Trophoblast cell (in vitro differentiated cells and primary cell): ENCODE data around the gene POU2F2.
A peak's percentile ranks its signal among the peaks of the same experiment; 100 is the strongest.

Experiments
- DNase-seq, 2 donors: peaks; one replicate each; pipeline ENCODE4 v3.0.0-alpha.2; 2016
- H2AFZ ChIP-seq: 2 replicates; pipeline ENCODE4 v1.6.1; 2013; ENCODE audit warnings: low read length, moderate library complexity, mild to moderate bottlenecking; ENCODE audit not compliant: insufficient read depth, poor library complexity
- H2AK5ac ChIP-seq: 2 replicates; pipeline ENCODE4 v1.6.1; 2013; ENCODE audit warnings: mild to moderate bottlenecking, low read length
- H2BK120ac ChIP-seq: 2 replicates; pipeline ENCODE4 v1.6.1; 2013; ENCODE audit warnings: low read length, mild to moderate bottlenecking, moderate library complexity; ENCODE audit not compliant: insufficient read depth, poor library complexity
- H2BK12ac ChIP-seq: 2 replicates; pipeline ENCODE4 v1.6.1; 2013; ENCODE audit warnings: mild to moderate bottlenecking, low read length, moderate library complexity
- H2BK5ac ChIP-seq: 2 replicates; pipeline ENCODE4 v1.6.1; 2013; ENCODE audit warnings: low read length, low read depth, moderate library complexity, mild to moderate bottlenecking; ENCODE audit not compliant: poor library complexity
- H3K14ac ChIP-seq: 2 replicates; pipeline ENCODE4 v1.6.1; 2013; ENCODE audit warnings: mild to moderate bottlenecking, low read length
- H3K18ac ChIP-seq: 2 replicates; pipeline ENCODE4 v1.6.1; 2013; ENCODE audit warnings: mild to moderate bottlenecking, low read length
- H3K23ac ChIP-seq: 2 replicates; pipeline ENCODE4 v1.6.1; 2013; ENCODE audit warnings: low read length
- H3K27ac ChIP-seq: 2 replicates; pipeline ENCODE4 v1.5.1; 2013; ENCODE audit warnings: low read depth, mild to moderate bottlenecking, inconsistent platforms, low read length, moderate library complexity
- H3K27me3 ChIP-seq: 2 replicates; pipeline ENCODE4 v1.6.1; 2013; ENCODE audit warnings: inconsistent platforms, mild to moderate bottlenecking, low read length, moderate library complexity; ENCODE audit not compliant: insufficient read depth
- H3K36me3 ChIP-seq, 2 experiments: 1 replicate in 1 of 2; 2 replicates in 1 of 2; pipeline ENCODE4 v1.6.1; 2013; ENCODE audit warnings: low read length in 2 of 2, mild to moderate bottlenecking in 2 of 2, moderate library complexity in 1 of 2; ENCODE audit not compliant: insufficient read depth in 2 of 2, control insufficient read depth in 1 of 2
- H3K4ac ChIP-seq: 2 replicates; pipeline ENCODE4 v1.6.1; 2013; ENCODE audit warnings: low read depth, mild to moderate bottlenecking, low read length, moderate library complexity
- H3K4me1 ChIP-seq, 2 experiments: 1 replicate in 1 of 2; 2 replicates in 1 of 2; pipeline ENCODE4 v1.6.1; 2013; ENCODE audit warnings: low read length in 2 of 2, mild to moderate bottlenecking in 2 of 2, moderate library complexity in 1 of 2; ENCODE audit not compliant: insufficient read depth in 2 of 2, control insufficient read depth in 1 of 2
- H3K4me2 ChIP-seq: 2 replicates; pipeline ENCODE4 v1.6.1; 2013; ENCODE audit warnings: inconsistent platforms, mild to moderate bottlenecking, low read length, moderate library complexity
- H3K4me3 ChIP-seq: 2 replicates; pipeline ENCODE4 v1.5.1; 2013; ENCODE audit warnings: mild to moderate bottlenecking, low read depth, low read length, inconsistent platforms
- H3K79me1 ChIP-seq: one replicate; pipeline ENCODE4 v1.6.1; 2013; ENCODE audit warnings: low read length
- H3K79me2 ChIP-seq: 2 replicates; pipeline ENCODE4 v1.6.1; 2013; ENCODE audit warnings: low read length, mild to moderate bottlenecking; ENCODE audit not compliant: control insufficient read depth, insufficient read depth, poor library complexity
- H3K9ac ChIP-seq: 2 replicates; pipeline ENCODE4 v1.6.1; 2013; ENCODE audit warnings: mild to moderate bottlenecking, low read length
- H3K9me3 ChIP-seq: 2 replicates; pipeline ENCODE4 v1.6.1; 2013; ENCODE audit warnings: low read depth, mild to moderate bottlenecking, control low read depth, inconsistent platforms, low read length; ENCODE audit not compliant: insufficient read depth
- H4K12ac ChIP-seq: 2 replicates; pipeline ENCODE4 v1.6.1; 2013; ENCODE audit warnings: low read depth, mild to moderate bottlenecking, low read length, moderate library complexity
- H4K8ac ChIP-seq: 2 replicates; pipeline ENCODE4 v1.6.1; 2013; ENCODE audit warnings: low read depth, mild to moderate bottlenecking, low read length, moderate library complexity
- H4K91ac ChIP-seq: one replicate; pipeline ENCODE4 v1.6.1; 2013; ENCODE audit warnings: low read depth, mild to moderate bottlenecking, low read length, moderate library complexity
- WGBS: extraction: QIAGEN DNeasy Blood & Tissue Kit; methylation state at CpG from one replicate; pipeline ENCODE4 v1.1.7; 2013; ENCODE audit warnings: missing lambda C conversion rate; ENCODE audit not compliant: insufficient read length, insufficient coverage; ENCODE audit errors: extremely low coverage; 5-methylcytosine and 5-hydroxymethylcytosine counted together

POU2F2 gene

GRCh38 chr19:42132851-42133528 is 744 bp upstream of the POU2F2 start:
- H3K9ac ChIP-seq: no peak overlapping the region
- H3K4ac ChIP-seq: no peak overlapping the region
- no peak overlapping the region for H2AFZ ChIP-seq
- H3K23ac ChIP-seq: no peak overlapping the region
- H2BK120ac ChIP-seq: no peak overlapping the region
- no peak overlapping the region for H4K12ac ChIP-seq
- no CpG with 5 or more reads among the region's 46 CpGs for WGBS
- H3K27ac ChIP-seq: no peak overlapping the region
- H4K91ac ChIP-seq: no peak overlapping the region
- H3K79me1 ChIP-seq: no peaks in the 10 kb centered on the region
- H2AK5ac ChIP-seq: no peak overlapping the region
- H3K14ac ChIP-seq: no peak overlapping the region
- peak overlapping the region; percentile 53 for H3K4me2 ChIP-seq
- no peak overlapping the region for H3K18ac ChIP-seq
- H3K4me1 ChIP-seq: peaks cover 0 to 2% of the 10 kb centered on the region in 2 experiments
- H2BK5ac ChIP-seq: no peak overlapping the region
- H3K9me3 ChIP-seq: peaks cover 1% of the 10 kb centered on the region
- H3K36me3 ChIP-seq: no peaks in the 10 kb centered on the region
- no peaks in the 10 kb centered on the region for H3K79me2 ChIP-seq
- no peak overlapping the region for H2BK12ac ChIP-seq
- H3K27me3 ChIP-seq: peaks cover 7% of the 10 kb centered on the region
- H3K4me3 ChIP-seq: no peak overlapping the region
- no peak overlapping the region for H4K8ac ChIP-seq
- DNase-seq: peak; percentile 38 to 70

GRCh38 chr19:42131149-42132029 is 857 bp downstream of the POU2F2 start:
- Histone ChIP-seq H3K79me1 (no peaks in the 10 kb centered on the region), H3K27ac (no peak overlapping the region), H3K9me3 (no peaks in the 10 kb centered on the region), H2BK5ac (no peak overlapping the region), H3K4me2 (no peak overlapping the region), H4K91ac (no peak overlapping the region), H3K4me3 (no peak overlapping the region), H4K8ac (no peak overlapping the region), H3K79me2 (no peaks in the 10 kb centered on the region), H3K14ac (no peak overlapping the region), H3K23ac (no peak overlapping the region), H2BK12ac (no peak overlapping the region), H2AK5ac (no peak overlapping the region), H3K18ac (no peak overlapping the region), H2BK120ac (no peak overlapping the region), H3K9ac (no peak overlapping the region), H3K36me3 (no peaks in the 10 kb centered on the region), H3K4ac (no peak overlapping the region), H3K4me1 (peaks cover 0 to 2% of the 10 kb centered on the region in 2 experiments), H4K12ac (no peak overlapping the region), H3K27me3 (peaks cover 7% of the 10 kb centered on the region), H2AFZ (no peak overlapping the region)
- no peak for DNase-seq
- WGBS: no CpG with 5 or more reads among the region's 6 CpGs

GRCh38 chr19:42130254-42130573 is 2.0 kb downstream of the POU2F2 start:
- peaks cover 7% of the 10 kb centered on the region for H3K27me3 ChIP-seq
- H3K79me1 ChIP-seq: no peaks in the 10 kb centered on the region
- H4K8ac ChIP-seq: no peak overlapping the region
- H4K91ac ChIP-seq: no peak overlapping the region
- H3K79me2 ChIP-seq: no peaks in the 10 kb centered on the region
- H3K18ac ChIP-seq: no peak overlapping the region
- no peak overlapping the region for H3K23ac ChIP-seq
- no peak for DNase-seq
- no peak overlapping the region for H3K9ac ChIP-seq
- no peak overlapping the region for H3K4me2 ChIP-seq
- no peaks in the 10 kb centered on the region for H3K36me3 ChIP-seq
- no peak overlapping the region for H4K12ac ChIP-seq
- no peak overlapping the region for H2BK12ac ChIP-seq
- no peak overlapping the region for H3K4ac ChIP-seq
- no peak overlapping the region for H3K27ac ChIP-seq
- H2AFZ ChIP-seq: no peak overlapping the region
- H2BK120ac ChIP-seq: no peak overlapping the region
- no peak overlapping the region for H2AK5ac ChIP-seq
- no peak overlapping the region for H3K14ac ChIP-seq
- H3K4me1 ChIP-seq: peaks cover 0 to 2% of the 10 kb centered on the region in 2 experiments
- no peak overlapping the region for H3K4me3 ChIP-seq
- H2BK5ac ChIP-seq: no peak overlapping the region
- H3K9me3 ChIP-seq: no peaks in the 10 kb centered on the region

- H3K4me1 ChIP-seq: peaks cover 0 to 2% of the 10 kb centered on the region in 2 experiments
Observed at GRCh38 chr19:42129399-42130253, 2.6 kb downstream of the POU2F2 start.

More at GRCh38 chr19:42129399-42130253, 2.6 kb downstream of the POU2F2 start:
- no peak overlapping the region for H2AK5ac ChIP-seq
- H3K14ac ChIP-seq: no peak overlapping the region
- H4K91ac ChIP-seq: no peak overlapping the region
- no peak overlapping the region for H2BK120ac ChIP-seq
- H3K27ac ChIP-seq: no peak overlapping the region
- H3K4me2 ChIP-seq: no peak overlapping the region
- H3K9me3 ChIP-seq: no peaks in the 10 kb centered on the region
- no peak overlapping the region for H3K4ac ChIP-seq
- H3K18ac ChIP-seq: no peak overlapping the region
- H4K12ac ChIP-seq: no peak overlapping the region
- no peak overlapping the region for H3K9ac ChIP-seq
- H3K79me1 ChIP-seq: no peaks in the 10 kb centered on the region
- WGBS: no CpG with 5 or more reads among the region's 20 CpGs
- H3K79me2 ChIP-seq: no peaks in the 10 kb centered on the region
- no peak overlapping the region for H3K23ac ChIP-seq
- H3K4me3 ChIP-seq: no peak overlapping the region
- H3K27me3 ChIP-seq: peaks cover 7% of the 10 kb centered on the region
- H2AFZ ChIP-seq: no peak overlapping the region
- H2BK12ac ChIP-seq: no peak overlapping the region
- DNase-seq: no peak
- no peak overlapping the region for H2BK5ac ChIP-seq
- H3K36me3 ChIP-seq: no peaks in the 10 kb centered on the region
- no peak overlapping the region for H4K8ac ChIP-seq
